DMS53 treated with DMSO at 0.1 percent for 48 hours (cell line): ENCODE data around the gene NR2C1.

ENCODE experiments used
- DNase-seq: peaks from one replicate; lab custom pipeline; 2025; ENCODE audit not compliant: unreplicated experiment; lab: John Stamatoyannopoulos, UW

Gene NR2C1

GRCh38 chr12:95085612-95086011, 12.2 kb upstream of the NR2C1 start:
- no peak for DNase-seq

- no peak for DNase-seq
Observed at GRCh38 chr12:95083938-95084337, 10.5 kb upstream of the NR2C1 start.

DNA sequence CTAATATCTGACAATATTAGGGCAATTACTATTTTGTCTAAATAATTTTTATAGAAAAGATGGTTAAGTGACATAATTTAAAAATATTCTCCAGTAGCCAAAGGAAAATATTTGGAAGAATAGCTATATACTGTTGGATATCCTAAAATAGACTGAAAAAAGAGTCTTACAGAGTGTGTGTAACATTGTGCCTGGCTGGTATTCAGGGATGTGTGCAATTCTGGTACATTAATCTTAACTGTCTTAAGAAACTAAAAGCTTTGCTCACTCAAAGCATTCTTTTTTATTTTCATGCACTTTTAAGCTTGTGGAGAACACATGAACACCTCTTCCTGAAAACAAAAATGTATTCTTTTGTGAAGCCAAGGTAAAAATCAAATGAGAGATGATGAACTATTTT, 10.1 kb upstream of the NR2C1 start:
- DNase-seq: no peak

- no peak for DNase-seq
Observed at GRCh38 chr12:95077341-95077740, 3.9 kb upstream of the NR2C1 start.

- no peak for DNase-seq
Observed at GRCh38 chr12:95074766-95075165, 1.3 kb upstream of the NR2C1 start.

DNA sequence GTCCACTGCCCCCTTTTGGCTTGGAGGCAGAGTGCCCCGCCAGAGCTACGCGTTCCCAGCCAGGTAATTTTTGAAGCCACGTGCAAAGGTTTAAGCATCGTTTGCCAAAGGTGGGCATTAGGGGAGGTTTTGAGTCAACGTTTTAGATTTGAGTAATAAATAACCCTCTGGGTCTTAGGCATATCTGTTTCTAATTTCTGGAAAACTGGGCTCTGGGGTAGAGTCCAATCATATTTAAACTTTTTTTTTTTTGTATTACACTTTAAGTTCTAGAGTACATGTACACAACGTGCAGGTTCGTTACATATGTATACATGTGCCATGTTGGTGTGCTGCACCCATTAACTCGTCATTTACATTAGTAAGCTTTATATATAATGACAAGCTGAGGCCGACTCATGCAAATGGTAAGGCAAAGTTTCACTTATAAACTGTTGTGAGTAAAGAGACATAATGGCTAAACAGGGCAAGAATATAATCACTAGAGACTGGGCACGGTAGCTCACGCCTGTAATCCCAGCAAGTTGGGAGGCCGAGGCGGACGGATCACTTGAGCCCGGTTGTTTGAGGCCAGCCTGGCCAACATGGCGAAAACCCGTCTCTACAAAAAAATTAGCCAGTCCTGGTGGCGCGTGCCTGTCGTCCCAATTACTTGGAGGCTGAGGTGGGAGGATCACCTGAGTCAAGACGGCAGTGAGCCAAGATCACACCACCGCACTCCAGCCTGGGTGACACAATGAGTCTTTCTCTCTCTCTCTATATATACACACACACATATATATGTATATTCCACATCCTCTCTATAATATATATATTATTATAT, 491 bp upstream of the NR2C1 start:
- no peak for DNase-seq

GRCh38 chr12:95070378-95070777, 3.0 kb downstream of the NR2C1 start:
- no peak for DNase-seq

GRCh38 chr12:95066091-95066855, 7.1 kb downstream of the NR2C1 start:
- no peak for DNase-seq

- DNase-seq: no peak
Observed at GRCh38 chr12:95060951-95061350, 12.5 kb downstream of the NR2C1 start.

DNA sequence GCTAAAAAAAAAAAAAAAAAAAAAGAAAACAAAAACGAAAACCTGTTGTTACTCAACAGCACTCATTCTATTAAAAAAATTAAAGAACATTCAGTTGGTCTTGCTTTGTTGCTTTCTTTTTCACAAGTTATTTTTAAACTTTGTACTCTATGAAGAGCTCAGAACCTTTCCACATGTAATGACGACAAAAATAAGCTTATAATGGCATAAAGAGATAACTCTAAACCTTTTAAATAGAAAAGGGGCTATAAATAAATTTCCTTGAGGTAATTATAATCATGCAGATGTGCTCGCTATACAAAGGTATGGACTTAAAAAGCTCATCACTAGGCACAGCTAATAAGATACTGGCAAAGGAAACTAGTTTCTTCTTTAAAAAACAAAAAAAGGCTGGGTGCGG, 13.4 kb downstream of the NR2C1 start:
- no peak for DNase-seq

DNA sequence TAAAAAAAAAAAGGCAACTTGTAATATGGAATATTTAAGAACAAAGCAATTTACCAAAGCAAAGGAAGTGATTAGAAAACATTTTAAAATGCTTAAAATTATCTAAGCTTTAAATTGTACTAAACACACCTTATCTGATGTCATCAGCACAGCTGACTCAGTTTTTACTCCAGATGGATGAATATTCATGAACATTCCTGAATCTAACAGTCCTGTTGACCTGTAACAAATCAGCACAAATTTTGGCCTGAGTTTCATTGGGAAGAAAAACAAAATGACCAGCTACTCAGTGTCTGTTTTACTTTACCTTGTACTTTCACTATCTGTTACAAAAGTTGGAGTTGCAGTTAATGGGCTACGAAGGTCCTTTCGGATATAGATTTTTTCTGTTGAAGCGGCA, 16.0 kb downstream of the NR2C1 start:
- DNase-seq: no peak

DNA sequence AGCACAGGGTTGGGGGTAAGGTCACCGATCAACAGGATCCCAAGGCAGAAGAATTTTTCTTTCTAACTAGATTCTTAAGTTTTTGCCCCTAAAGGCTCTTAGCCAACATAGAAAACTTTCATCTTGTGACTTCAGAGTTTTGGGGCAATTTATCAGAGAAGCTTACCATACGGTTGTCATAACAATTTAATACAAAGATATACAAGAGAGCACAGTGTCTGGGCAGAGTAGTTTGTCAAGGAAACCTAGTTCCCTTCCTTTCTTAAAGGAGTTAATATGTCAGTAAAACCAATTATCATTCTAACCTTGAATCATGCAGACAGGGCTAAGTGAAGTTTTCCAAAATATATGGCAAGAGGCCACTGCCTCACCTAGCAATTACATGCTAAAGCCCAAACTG, 18.4 kb downstream of the NR2C1 start:
- no peak for DNase-seq

- no peak for DNase-seq
Observed at GRCh38 chr12:95054206-95054605, 19.2 kb downstream of the NR2C1 start.

DNA sequence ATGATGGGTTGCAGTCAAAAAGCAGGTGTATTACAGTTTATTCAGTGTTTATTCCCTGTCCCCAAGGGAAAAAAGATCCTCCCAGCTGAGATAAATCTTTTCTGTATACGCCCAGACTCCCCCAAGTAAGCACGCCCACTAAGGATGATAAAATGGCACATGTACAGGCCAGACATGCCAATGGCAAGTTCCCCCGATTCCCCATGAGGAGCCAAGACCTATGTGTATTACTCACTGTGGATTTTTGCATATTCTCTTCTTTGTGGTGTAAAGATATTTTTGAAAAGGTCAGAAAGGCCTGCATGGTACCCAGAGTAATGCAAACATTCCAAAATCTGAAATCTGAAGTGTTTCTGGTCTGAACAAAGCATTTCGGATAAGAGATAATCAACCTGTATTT, 22.2 kb downstream of the NR2C1 start:
- no peak for DNase-seq

GRCh38 chr12:95037906-95038305, 35.5 kb downstream of the NR2C1 start:
- DNase-seq: no peak

GRCh38 chr12:95034750-95035149, 38.7 kb downstream of the NR2C1 start:
- no peak for DNase-seq

DNA sequence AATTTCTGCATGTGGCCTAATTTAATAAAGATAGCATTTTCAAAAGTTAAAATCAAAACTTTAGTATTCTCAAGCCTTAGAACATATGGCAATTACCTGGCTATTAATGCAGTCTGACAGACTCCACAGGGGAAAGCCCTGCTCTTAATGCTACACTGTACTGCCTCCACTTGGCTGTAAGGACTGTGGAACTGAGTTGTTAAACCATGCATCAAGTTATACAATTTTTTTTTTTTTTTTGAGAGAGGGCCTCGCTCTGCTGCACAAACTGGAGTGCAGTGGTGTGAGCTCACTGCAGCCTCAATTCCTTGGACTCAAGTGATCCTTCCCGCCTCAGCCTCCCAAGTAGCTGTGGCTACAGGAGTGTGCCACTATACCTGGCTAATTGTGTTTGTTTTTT, 50.9 kb downstream of the NR2C1 start:
- no peak for DNase-seq

GRCh38 chr12:95017482-95017881, 55.9 kb downstream of the NR2C1 start:
- DNase-seq: no peak

- no peak for DNase-seq
Observed at GRCh38 chr12:95016120-95016519, 57.3 kb downstream of the NR2C1 start.

DNA sequence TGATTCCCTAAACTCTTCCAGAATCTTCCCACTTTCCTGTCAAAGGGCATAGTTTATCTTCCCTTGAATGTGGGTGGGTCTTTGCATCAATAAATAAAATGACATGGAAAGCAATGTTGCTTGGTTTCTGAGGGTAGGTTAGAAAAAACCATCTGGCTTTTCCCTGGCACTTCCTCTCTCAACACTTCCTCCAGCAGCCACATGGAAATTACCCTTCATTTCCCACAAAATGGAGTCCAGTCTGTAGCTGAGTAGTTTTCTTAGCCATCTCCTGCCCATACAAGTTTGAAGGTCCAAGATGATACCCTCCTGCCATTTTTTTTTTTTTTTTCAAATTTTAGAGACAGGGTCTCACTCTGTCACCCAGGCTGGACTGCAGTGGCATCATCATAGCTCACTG, 58.9 kb downstream of the NR2C1 start:
- no peak for DNase-seq

DNA sequence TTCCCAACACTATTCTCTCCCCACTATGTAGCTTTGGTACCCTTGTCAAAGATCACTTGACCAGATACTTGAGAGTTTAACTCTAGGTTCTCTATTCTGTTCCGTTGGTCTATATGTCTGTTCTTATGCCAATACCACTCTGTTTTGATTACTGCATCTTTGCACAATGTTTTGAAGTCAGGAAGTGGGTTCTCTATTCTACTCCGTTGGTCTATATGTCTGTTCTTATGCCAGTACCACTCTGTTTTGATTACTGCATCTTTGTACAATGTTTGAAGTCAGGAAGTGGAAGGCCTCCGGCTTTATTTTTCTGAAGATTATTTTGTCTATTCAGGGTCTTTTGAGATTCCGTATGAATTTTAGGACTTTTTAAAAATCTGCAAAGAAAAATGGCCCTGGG, 67.2 kb downstream of the NR2C1 start:
- no peak for DNase-seq

DNA sequence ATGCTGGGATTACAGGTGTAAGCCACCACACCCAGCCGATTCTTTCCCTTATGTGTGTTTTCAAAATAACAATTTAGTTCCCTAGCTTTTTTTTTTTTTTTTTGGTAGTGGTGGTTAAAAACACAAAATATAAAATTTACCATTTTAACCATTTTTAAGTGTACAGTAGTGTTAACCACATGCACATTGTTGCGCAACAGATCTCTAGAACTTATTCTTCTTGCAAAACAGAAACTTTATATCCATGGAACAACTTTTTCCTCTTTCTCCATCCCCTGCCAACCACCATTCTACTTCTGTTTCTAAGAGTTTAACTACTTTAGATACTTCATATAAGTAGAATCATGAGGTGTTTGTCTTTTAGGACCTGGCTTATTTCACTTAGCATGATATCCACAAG, 68.8 kb downstream of the NR2C1 start:
- no peak for DNase-seq

- no peak for DNase-seq
Observed at GRCh38 chr12:95003921-95004272, 69.5 kb downstream of the NR2C1 start.
